GM12878 (cell line): Measurements from ENCODE around the gene MUC5AC.

Experiments
- POLR2A ChIP-seq: IDR thresholded peaks from 2 replicates; pipeline ENCODE4 v1.6.1; 2011; ENCODE audit warnings: low read depth, mild to moderate bottlenecking, low read length
- SREBF1 ChIP-seq: IDR thresholded peaks from 2 replicates; pipeline ENCODE4 v1.6.1; 2012; ENCODE audit warnings: mild to moderate bottlenecking, low read length
- SUPT20H ChIP-seq: IDR thresholded peaks from 2 replicates; pipeline ENCODE4 v1.6.1; 2011; ENCODE audit warnings: low read depth, mild to moderate bottlenecking, low read length, moderate library complexity, borderline replicate concordance; ENCODE audit not compliant: control insufficient read depth
- TF ChIP-seq, protein P1 (sequence below): IDR thresholded peaks from 2 replicates; pipeline ENCODE4 v1.6.1; 2012; ENCODE audit warnings: mild to moderate bottlenecking, low read depth, low read length

DNA sequence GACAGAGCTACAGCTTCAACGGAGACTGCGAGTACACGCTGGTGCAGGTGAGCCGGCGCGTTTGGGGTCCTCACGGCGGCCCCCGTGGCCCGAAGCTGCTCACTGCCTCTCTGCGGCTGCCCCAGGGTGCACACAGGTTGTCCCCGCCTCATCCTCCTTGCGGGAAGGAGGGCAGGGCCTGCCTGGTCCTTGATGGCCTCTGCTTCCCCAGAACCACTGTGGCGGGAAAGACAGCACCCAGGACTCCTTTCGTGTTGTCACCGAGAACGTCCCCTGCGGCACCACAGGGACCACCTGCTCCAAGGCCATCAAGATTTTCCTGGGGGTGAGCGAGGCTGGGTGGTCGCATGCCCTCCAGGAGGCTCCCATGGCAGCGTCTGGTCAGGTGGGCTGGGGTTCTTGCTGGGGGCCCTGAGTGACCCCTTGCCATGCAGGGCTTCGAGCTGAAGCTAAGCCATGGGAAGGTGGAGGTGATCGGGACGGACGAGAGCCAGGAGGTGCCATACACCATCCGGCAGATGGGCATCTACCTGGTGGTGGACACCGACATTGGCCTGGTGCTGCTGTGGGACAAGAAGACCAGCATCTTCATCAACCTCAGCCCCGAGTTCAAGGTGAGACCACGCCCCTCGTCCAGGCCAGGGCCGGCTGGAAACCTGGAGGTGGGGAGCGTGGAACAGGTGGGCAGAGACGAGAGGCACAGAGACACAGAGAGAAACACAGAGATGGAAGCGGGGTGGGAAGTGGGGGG lies 19.4 kb downstream of the MUC5AC start:
- TF ChIP-seq SREBF1 (no peak), SUPT20H (no peak), POLR2A (no peak)
- TF ChIP-seq, protein P1, sequence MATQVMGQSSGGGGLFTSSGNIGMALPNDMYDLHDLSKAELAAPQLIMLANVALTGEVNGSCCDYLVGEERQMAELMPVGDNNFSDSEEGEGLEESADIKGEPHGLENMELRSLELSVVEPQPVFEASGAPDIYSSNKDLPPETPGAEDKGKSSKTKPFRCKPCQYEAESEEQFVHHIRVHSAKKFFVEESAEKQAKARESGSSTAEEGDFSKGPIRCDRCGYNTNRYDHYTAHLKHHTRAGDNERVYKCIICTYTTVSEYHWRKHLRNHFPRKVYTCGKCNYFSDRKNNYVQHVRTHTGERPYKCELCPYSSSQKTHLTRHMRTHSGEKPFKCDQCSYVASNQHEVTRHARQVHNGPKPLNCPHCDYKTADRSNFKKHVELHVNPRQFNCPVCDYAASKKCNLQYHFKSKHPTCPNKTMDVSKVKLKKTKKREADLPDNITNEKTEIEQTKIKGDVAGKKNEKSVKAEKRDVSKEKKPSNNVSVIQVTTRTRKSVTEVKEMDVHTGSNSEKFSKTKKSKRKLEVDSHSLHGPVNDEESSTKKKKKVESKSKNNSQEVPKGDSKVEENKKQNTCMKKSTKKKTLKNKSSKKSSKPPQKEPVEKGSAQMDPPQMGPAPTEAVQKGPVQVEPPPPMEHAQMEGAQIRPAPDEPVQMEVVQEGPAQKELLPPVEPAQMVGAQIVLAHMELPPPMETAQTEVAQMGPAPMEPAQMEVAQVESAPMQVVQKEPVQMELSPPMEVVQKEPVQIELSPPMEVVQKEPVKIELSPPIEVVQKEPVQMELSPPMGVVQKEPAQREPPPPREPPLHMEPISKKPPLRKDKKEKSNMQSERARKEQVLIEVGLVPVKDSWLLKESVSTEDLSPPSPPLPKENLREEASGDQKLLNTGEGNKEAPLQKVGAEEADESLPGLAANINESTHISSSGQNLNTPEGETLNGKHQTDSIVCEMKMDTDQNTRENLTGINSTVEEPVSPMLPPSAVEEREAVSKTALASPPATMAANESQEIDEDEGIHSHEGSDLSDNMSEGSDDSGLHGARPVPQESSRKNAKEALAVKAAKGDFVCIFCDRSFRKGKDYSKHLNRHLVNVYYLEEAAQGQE, result no peak
